ENCODE measurements around the gene TEAD1.
A peak's percentile ranks its signal among the peaks of the same experiment; 100 is the strongest.

The TEAD1 gene

DNA sequence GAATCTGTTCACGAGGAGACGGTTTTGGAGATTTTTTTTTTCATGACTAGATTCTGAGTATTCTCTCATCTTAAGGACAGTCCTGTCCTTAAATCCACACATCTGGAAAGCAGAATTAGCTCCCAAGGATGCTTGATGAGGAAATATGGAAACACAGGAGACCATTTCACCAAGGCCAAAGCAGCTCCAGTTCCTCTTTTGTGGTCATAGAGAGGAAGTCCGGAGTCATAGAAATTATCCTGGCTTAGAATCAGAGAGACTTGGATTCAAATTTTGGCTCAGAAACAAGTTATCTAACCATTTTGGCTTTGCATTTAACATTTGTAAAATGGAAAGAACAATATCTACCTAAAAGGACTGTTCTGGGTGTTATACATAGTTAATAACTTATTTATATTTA is 7.3 kb upstream of the TEAD1 start:
- DNase-seq (ENCODE audit: low spot score) = no peak

DNA sequence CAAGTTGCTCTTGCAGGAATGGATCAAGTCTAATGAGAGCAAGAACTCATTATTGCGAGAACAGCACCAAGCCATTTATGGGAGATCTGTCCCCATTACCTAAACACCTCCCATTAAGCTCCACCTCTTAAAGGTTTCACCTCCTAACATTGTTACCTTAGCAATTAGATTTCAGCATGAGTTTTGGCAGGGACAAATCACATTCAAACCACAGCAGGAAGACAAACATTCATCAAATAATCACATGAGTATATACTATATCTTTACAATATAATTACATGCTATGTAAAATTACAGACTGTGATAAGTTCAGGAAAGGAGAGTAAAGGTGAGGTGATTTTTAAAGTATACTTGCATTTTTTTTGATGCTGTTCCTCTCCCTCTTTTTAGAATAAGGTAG is 6.6 kb upstream of the TEAD1 start:
- DNase-seq (ENCODE audit: low spot score) = no peak

DNA sequence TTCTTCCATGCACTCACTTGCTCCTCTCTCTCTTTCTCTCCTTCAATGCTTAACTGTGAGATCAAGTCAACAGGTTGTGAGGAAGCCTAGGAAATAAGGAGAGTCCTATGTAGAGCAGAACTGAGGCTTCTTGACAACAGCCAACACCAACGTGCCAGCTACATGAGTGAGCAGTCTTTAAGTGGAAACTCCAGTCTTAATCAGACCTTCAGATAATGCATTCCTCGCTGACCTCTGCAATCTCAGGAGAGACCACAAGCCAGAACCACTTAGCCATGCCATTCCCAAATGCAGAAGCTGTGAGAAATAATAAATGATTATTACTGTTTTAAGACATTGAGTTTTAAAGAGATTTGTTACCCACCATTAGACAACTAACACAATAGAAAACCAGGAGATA is 6.1 kb upstream of the TEAD1 start:
- no peak for DNase-seq (ENCODE audit: low spot score)

DNA sequence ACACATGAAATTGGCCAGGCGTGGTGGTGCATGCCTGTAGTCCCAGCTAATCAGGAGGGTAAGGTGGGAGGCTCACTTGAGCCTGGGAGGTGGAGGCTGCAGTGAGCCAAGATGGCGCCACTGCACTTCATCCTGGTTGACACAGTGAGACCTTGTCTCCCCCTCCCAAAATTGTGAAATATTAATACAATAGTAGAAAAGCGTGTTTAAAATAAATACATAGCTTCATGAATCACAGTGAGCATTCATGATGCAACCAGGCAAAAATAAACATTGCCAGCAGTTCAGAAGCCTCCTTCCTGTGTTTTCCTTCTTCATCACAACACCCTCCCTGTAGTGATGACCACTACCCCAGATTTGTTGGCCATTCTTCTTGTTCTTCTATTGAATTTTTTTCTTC is 4.3 kb upstream of the TEAD1 start:
- DNase-seq (ENCODE audit: low spot score) = no peak

DNA sequence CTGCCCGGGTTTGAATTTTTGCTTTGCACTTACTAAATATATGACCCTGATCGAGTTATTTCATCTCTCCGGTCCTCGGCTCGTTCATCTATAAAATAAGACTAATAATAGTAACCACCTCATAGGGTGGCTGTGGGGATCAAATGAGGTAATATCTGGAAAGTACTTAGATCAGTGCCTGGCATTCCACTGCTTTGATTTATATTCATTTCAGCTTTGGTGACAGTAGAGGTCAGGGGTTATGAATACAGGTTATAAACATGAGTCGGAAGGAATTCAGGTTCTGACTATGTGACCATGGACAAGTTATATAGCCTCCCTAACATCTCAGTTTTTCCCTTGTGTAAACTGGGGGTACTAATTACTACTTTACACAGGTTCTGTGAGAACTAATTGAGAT is 2.9 kb upstream of the TEAD1 start:
- DNase-seq (ENCODE audit: low spot score) = no peak

DNA sequence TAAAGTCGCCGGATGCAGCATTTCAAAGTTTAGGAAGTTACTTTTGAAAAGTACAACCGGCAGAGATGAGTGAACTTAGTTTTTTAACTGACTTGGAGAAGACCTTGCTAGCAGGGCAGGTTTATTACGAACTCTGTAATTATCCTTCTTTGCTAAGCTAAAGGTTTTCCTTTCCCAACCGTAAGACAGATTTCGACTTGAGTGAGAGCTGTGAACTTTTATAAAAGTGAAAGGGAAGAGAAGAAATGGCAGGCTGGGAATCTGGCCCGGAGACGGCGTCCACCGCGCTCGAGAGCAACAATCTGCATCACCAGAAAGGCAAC is 659 bp upstream of the TEAD1 start:
- DNase-seq (ENCODE audit: low spot score) = no peak

DNA sequence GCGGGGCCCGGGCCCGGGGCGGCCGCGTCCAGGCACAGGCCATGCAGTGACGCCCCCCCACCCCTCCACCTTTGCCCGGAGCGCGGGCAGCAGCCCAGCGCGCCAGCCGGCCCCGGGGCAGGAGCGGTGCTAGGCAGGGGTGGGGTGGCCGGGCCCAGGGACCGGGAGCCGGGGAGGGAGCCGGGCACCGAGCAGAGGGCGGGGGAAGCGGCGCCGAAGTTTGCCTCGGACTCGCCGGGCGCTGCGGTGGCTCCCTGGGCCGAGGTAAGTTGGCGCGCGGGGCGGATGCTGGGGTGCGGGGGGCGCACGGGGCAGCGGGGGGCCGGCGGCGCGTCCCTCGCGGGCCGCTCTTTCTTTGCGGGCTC is 332 bp downstream of the TEAD1 start:
- no peak for DNase-seq (ENCODE audit: low spot score)

DNA sequence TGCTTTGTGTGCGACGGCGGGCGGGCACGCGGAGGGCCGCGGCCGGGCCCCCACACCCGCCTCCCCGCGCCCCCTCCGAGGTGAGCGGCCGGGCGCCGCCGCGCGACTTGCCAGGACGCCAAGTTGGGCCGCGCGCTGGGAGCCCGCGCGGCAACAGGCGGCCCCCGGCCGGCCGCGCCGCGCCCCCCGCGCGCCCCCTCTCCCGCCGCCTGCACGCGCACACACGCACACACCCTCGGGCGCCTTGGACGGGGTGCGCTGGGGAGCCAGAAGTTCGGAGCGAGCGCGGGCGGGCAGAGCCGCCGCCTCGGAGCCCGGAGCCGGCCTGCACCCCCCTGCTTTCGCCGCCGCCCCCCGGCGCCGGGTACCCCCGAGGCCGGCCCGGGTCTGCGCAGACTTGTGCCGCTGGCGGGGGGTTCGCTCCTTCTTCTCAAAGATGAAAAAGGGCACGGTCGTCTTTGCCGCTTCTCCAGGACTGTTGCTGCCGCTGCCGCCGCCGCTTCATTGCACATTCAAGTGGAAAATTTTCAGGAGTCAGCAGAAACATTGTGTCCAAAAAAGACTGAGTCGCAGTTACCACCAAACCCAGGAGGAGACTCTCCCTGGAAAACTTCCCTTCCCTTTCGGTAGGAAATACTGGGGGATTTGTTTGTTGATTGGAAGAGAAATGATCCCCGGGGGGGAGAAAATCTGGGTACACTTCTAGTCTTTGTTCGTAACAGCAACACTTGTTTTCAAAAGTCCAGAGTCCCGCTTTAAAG is 895 bp downstream of the TEAD1 start:
- peak; percentile 61 for DNase-seq (ENCODE audit: low spot score)

DNA sequence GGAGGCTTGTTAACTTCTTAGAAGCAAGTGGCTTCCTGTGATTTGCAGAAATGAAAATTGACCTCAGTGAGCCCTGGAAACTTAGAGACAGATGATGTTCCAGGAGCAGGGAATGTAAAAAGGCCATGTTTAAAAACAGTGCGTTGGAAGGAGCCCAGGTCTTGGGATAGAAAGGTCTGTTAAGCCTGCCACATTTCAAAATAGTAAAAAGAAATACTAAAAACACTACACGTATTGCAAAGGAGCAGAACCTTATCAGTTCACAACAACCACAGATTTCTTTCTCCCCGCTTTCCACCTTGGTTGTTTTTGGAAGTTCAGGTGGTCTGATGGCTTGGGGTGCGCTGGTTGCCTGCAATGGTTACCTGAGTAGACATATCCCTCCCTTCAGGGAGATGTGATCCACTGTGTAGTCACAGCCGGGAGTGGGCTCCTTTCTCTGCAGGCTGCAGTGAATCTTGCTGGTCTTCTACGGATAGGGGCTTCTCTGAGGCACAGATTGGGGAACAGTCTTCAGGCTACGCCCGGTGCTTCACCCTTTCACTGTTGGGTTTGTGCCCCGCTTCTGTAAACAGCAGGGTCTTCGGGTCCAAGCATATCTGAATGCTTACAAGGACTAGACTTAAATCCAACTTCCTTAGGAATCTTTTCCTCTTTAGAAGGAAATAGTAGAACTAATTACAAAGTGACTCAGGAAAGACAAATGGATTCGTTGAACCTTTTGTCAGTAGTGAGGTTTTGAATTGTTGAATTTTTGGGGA is 1.9 kb downstream of the TEAD1 start:
- DNase-seq (ENCODE audit: low spot score) = no peak

DNA sequence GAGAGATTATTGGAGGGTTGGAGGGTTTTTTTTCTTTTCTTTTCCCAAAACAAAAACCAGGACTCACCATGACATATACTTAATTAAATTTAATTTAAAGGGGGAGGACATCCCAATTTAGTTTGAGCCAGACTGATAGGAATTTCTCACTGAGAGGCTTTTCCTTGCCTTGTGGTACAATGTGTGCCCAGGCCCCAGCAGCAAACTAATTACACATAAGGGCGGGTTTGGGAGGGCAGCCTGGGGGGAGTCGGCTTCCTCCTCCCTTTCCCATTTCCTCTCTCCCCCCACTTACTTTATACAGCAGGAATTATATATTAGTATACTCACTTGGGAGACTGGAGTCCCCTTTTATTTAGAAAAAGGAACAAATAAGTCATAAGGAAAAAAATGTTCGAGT is 2.9 kb downstream of the TEAD1 start:
- DNase-seq (ENCODE audit: low spot score) = no peak

DNA sequence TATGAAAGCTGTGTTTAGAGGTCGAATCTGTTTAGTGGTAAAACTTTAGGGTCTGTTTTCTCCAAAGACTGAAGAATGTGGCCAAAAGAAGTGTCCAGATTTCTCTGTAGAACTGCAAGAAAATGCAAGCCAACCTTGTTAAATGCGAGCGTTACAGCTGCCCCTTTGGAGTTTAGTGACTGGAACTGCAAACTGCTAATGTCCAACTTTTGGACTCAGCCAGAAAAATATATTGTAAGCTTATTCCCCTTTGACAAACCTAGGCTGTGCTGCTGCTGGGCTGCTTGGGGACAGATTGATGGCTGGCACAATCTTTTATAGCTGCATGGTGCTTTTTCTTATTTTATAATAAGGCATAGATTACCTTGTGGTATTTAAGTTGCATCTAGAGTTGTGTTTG is 3.9 kb downstream of the TEAD1 start:
- DNase-seq (ENCODE audit: low spot score) = no peak

DNA sequence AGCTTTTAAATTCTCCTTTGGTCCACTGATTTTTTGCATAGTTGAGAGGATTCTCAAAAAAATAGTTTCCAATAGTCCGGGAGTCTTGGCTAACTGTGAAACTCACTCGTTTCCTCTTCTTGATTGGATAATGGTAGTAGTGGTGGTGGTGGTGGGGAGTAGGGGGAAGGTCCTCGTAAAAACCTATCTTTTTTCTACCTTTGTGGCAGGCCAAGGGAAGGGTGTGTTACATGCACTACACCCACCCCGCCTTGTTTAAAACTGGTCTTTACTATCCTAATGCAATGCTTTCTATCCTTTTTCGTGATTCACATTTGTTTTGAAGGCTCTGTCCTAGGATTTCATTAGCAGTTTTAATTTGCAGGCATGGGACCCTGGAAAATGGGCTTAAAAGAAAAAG is 4.8 kb downstream of the TEAD1 start:
- no peak for DNase-seq (ENCODE audit: low spot score)

DNA sequence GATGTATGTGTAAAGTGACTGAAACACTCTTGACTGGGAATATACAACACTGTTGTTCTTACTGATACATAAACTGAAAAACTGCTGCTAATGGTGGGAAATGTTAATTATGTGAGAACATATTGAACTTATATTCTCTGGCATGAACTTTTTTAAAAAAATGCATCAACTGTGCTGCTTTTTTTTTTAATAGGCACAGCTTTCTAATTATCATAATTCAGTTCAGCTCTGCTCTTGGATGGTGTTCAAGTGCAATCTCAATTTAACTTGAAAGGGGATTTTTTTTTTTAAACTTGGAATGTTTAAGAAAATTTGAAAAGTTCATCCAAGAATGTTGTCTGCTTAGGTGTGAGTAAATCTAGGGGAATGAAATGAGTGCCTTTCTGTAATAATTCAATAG is 5.2 kb downstream of the TEAD1 start:
- no peak for DNase-seq (ENCODE audit: low spot score)

DNA sequence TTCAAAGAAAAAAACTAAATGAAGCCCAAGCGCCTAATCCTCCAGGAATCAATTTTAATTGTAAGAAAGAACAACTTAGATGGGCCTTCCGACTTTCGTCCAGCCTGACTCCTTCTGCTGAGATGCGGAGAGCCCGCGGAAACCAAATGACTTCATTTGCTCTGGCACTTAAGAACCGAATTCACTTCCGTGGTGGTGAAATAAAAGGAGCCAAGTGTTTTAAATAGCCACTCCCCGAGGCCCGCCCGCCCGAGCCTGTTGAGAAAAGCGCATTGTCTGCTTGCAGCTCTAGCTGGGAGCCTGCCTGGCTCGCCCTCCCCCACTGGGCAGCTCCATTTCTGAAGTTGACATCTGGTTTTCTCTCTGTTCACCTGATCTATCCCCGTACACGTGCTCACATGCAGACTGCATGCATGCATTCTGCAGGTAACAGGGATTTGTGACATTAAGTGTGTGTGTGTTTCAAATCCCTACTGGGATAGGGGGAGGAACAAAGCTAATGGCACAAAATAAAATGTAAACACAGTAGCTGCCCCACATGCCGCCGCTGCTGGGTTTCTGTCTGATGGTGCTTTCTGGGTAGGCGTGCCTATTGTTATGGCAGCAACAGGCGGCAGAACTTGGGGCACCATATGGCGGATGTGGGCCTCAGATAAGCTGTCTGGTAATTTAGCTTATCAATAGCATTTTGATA is 6.2 kb downstream of the TEAD1 start:
- peak; percentile 95 for DNase-seq (ENCODE audit: low spot score)

DNA sequence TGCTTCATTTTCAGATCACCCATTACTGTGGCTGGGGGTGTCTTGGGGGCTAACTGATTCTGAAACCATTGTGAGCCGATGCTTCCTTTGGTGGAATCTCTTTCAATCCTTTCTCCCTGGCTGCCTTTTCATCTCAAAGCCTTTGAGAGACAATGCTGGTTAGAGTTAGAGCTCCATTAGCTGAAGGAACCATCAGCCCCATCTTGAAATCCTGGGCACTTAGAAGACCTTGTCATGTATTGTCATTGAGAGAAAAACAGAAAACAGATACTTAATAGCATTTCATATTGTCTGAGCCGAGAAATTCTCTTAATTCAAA is 6.7 kb downstream of the TEAD1 start:
- no peak for DNase-seq (ENCODE audit: low spot score)

DNA sequence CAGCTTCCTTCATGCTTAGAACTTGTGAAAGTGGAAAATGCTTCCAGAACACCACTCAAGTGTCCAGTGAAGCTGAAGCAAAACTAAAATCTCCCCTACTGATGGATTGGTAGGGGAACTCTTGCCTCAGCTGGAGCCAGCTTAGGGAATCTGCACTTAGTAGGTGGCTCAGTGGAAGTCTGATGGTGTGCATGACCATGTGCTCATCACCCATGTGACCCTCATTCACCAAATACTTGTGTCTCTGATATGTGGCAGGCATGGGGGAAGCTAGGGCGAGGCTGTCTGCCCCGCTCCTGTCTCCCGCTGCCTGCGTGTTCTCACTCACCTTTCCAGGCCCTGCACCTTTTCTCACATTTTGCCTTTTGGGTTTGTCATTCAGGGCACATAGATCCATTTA is 7.2 kb downstream of the TEAD1 start:
- DNase-seq (ENCODE audit: low spot score) = no peak

DNA sequence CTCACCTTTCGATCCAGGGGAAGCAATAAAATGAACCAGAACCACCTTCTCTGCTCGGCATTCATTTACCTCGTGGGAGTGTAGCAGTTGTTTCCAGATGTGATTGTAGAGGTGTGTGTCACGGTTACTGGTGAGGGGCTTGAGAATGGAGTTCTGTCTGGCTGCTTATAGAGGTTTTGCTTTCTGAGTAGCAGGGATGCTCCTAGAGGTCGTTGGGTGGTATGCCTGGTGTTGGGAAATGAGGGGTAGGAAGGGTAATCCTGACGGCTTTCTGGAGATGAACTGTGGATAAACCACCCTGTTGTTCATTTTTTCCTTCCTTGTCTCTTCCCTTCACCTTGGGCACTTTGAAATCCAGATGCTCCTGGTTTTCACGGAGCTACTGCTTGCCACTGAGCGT is 8.1 kb downstream of the TEAD1 start:
- no peak for DNase-seq (ENCODE audit: low spot score)

DNA sequence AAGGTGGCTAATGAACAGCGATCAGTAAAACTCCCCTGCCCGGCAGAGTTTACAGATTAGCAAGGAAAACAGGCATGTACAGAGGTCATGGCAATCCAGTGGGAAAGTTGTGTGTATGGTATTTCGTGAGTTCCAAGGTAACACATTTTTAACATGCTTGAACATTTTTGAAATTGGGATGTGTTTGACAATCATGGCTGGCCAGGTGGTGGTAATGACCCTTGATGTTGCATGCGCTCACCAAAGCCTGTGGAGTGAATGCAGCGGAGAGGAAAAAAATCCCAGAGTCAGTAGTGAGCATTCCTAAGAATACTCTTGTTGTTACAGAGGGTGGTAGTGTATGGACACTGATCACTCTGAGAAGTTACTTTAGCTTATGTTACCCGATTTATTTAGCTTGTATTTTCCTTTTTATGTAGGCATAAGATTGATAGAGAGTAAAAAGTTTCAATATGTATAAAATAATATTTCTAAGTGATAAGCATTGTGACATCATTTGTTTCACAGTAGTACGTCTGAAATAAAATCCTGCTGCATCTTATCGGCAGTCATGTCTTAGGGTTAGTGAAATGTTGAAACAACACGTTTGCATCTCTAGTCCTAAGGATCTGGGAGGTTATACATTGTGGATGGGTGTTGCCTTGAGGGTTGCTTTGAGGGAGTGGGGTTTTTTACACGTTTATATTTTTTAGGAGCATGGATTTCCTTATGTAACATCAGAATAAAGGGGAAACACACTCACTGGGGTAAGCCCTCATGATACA is 8.7 kb downstream of the TEAD1 start:
- no peak for DNase-seq (ENCODE audit: low spot score)

DNA sequence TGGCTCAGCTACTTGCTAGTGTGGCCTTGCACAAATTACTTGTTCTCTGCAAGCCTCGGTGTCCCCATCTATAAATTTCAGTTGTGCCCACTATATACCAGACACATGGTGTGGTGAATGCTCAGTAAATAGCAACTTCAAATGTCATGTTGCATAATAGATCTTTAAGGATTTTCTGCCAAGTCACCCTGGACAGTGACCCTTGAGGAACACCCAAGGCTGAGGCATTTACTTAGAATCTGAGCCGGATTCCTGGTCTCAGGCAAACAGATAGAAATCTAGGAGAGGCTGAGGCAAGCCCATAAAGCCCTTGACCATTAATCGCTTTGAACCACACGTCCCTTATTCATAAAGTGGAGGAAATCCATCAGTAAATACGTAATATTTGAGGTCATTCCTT is 9.7 kb downstream of the TEAD1 start:
- DNase-seq (ENCODE audit: low spot score) = no peak

DNA sequence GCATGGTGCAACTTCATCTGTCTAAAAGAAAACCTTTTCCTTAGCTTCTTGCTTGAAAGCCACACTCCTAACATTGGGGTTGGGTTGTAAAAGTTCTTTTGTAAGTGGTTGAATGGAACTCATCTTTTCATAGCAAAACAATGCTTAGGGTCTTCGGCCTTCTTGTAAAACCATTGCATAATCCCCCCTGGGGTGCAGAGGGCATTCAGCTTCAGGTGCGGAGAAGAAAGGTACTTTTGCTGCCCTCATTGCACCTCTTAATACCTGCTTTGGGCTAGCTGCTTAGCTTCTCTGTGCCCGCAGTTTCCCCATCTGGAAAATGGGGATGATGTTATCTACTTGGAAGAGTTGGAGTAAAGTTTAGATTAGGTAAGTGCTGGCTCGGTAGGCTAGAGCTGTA is 10.1 kb downstream of the TEAD1 start:
- DNase-seq (ENCODE audit: low spot score) = no peak

DNA sequence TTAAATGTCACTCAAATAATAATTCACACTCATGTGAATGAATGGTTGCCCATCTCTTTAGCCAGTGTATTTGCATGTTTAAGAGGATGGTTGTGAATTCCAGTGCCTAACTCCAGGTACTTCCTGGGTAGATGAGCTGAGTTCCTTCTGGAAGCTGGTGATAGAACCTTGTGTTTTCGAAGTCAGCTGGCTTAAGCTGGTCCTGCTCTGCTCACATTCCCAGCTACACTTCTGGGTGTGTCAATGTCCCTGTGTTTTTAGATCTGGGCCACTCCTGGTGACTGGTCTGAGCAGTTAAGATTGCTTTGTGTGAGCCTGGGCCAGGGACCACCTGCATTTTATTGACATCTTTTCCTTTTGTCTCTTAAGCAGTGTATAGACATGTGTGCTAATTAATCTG is 10.6 kb downstream of the TEAD1 start:
- no peak for DNase-seq (ENCODE audit: low spot score)

DNA sequence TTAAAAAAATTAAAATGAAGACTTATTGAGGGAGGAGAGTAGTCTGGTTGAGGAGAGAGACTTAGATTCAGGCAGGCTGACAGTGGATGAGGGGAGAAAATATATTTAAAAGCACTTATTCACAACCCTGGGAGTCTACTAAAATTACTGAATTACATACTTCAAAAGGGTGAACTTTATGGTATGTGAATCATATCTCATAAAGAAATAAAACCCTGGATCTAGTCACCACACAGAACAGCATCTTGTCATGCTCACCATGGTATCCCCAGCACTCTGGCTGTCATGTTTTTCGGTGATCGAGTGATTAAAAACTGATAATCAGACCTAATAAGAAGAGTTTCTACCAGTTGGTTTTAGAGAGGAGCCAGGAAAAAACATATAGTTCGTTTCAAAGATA is 11.0 kb downstream of the TEAD1 start:
- DNase-seq (ENCODE audit: low spot score) = no peak

Data from pons (tissue), 1 donor.